ENCODE measurements around the gene RNF128. TPM values are rescaled to one million over a fixed set of nuclear protein-coding genes. Genes with fewer than 3 reads are reported as not detected.

The RNF128 gene
- total and polyA plus RNA-seq, 2 donors from 2014 or later = 18.4 to 18.9 TPM

DNA sequence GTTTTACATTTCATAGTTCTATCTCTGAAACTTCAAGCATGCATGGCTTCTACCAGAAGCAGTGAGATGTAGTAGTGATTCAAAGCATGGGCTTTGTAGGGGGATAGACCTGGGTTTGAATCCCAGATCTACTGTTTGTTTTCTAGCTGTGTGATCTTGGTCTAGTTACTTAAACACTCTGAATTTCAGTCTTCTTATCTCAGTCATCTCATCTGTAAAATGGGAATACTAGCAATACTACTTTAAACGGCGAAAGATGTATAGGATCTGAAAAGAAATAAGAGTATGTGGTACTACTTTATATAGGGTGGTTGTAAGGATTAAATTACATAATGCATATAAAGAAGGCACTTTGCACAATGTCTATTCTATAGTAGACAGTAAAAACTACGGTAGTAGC is 20.0 kb upstream of the RNF128 start:
- no peaks in the 10 kb centered on the region for H3K9me3 ChIP-seq (ENCODE audit: control insufficient read depth in 2 of 3, insufficient read depth in 1 of 3, low read length in 3 of 3)
- intact Hi-C loops (cut with DNase I) = no loop called here
- H3K27ac ChIP-seq (ENCODE audit: low read depth in 2 of 2, low read length in 2 of 2) = no peak overlapping the region
- no peak for FAIRE-seq
- H3K4me3 ChIP-seq (ENCODE audit: low read length in 3 of 3) = no peak overlapping the region
- H3K9ac ChIP-seq (ENCODE audit: low read length in 3 of 3) = no peak overlapping the region
- no peak for TF ChIP-seq CTCF (IDR thresholded peaks at IDR 0.05; ENCODE audit: borderline replicate concordance, extremely low read depth, insufficient read depth)
- H3K27me3 ChIP-seq (ENCODE audit: control insufficient read depth, insufficient read depth, low read length) = no peaks in the 10 kb centered on the region
- no peaks in the 10 kb centered on the region for H3K4me1 ChIP-seq (ENCODE audit: control insufficient read depth in 2 of 3, insufficient read depth in 2 of 3, low read depth in 1 of 3, low read length in 3 of 3)
- no peaks in the 10 kb centered on the region for H3K36me3 ChIP-seq (ENCODE audit: control insufficient read depth in 2 of 3, insufficient read depth in 3 of 3, low read length in 3 of 3)
- DNase-seq = no peak

- Histone ChIP-seq H3K27me3 (ENCODE audit: control insufficient read depth, insufficient read depth, low read length) (no peaks in the 10 kb centered on the region), H3K9ac (ENCODE audit: low read length in 3 of 3) (no peak overlapping the region), H3K4me3 (ENCODE audit: low read length in 3 of 3) (no peak overlapping the region), H3K27ac (ENCODE audit: low read depth in 2 of 2, low read length in 2 of 2) (no peak overlapping the region), H3K36me3 (ENCODE audit: control insufficient read depth in 2 of 3, insufficient read depth in 3 of 3, low read length in 3 of 3) (no peaks in the 10 kb centered on the region), H3K4me1 (ENCODE audit: control insufficient read depth in 2 of 3, insufficient read depth in 2 of 3, low read depth in 1 of 3, low read length in 3 of 3) (no peaks in the 10 kb centered on the region), H3K9me3 (ENCODE audit: control insufficient read depth in 2 of 3, insufficient read depth in 1 of 3, low read length in 3 of 3) (no peaks in the 10 kb centered on the region)
- no peak for FAIRE-seq
- no peak for TF ChIP-seq CTCF (IDR thresholded peaks at IDR 0.05; ENCODE audit: borderline replicate concordance, extremely low read depth, insufficient read depth)
- DNase-seq = no peak
- intact Hi-C loops (cut with DNase I) = no loop called here
These were observed 18.6 kb upstream of the RNF128 start for GRCh38 chrX:106707771-106708454.

GRCh38 chrX:106710771-106711170 is 15.7 kb upstream of the RNF128 start:
- no peaks in the 10 kb centered on the region for H3K27me3 ChIP-seq (ENCODE audit: control insufficient read depth, insufficient read depth, low read length)
- no peak for FAIRE-seq
- no peaks in the 10 kb centered on the region for H3K4me1 ChIP-seq (ENCODE audit: control insufficient read depth in 2 of 3, insufficient read depth in 2 of 3, low read depth in 1 of 3, low read length in 3 of 3)
- intact Hi-C loops (cut with DNase I) = no loop called here
- no peak overlapping the region for H3K27ac ChIP-seq (ENCODE audit: low read depth in 2 of 2, low read length in 2 of 2)
- TF ChIP-seq CTCF (IDR thresholded peaks at IDR 0.05; ENCODE audit: borderline replicate concordance, extremely low read depth, insufficient read depth) = no peak
- no peak overlapping the region for H3K4me3 ChIP-seq (ENCODE audit: low read length in 3 of 3)
- no peaks in the 10 kb centered on the region for H3K36me3 ChIP-seq (ENCODE audit: control insufficient read depth in 2 of 3, insufficient read depth in 3 of 3, low read length in 3 of 3)
- H3K9ac ChIP-seq (ENCODE audit: low read length in 3 of 3) = no peak overlapping the region
- no peaks in the 10 kb centered on the region for H3K9me3 ChIP-seq (ENCODE audit: control insufficient read depth in 2 of 3, insufficient read depth in 1 of 3, low read length in 3 of 3)
- DNase-seq = no peak

DNA sequence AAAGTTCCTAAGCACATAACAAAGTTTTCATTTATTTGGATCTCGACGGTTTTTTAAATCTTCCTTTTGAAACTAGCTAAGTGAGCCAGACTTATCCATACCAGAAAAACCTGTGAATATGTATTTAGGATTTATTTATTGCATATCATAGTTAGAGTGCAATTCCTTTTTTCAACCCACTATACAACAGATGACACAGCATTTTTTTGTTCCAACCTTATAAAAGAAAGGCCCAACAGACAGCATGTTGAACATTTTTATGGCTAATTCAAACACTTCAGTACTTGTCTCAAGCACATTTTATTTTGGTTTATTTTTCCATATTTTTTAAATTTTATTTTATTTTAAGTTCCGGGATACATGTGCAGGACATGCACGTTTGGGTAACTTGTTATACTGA is 15.1 kb upstream of the RNF128 start:
- TF ChIP-seq CTCF (IDR thresholded peaks at IDR 0.05; ENCODE audit: borderline replicate concordance, extremely low read depth, insufficient read depth) = no peak
- H3K9me3 ChIP-seq (ENCODE audit: control insufficient read depth in 2 of 3, insufficient read depth in 1 of 3, low read length in 3 of 3) = no peaks in the 10 kb centered on the region
- intact Hi-C loops (cut with DNase I) = no loop called here
- H3K27me3 ChIP-seq (ENCODE audit: control insufficient read depth, insufficient read depth, low read length) = no peaks in the 10 kb centered on the region
- no peak overlapping the region for H3K27ac ChIP-seq (ENCODE audit: low read depth in 2 of 2, low read length in 2 of 2)
- DNase-seq (no peak), FAIRE-seq (no peak)
- no peaks in the 10 kb centered on the region for H3K36me3 ChIP-seq (ENCODE audit: control insufficient read depth in 2 of 3, insufficient read depth in 3 of 3, low read length in 3 of 3)
- no peak overlapping the region for H3K4me3 ChIP-seq (ENCODE audit: low read length in 3 of 3)
- H3K4me1 ChIP-seq (ENCODE audit: control insufficient read depth in 2 of 3, insufficient read depth in 2 of 3, low read depth in 1 of 3, low read length in 3 of 3) = no peaks in the 10 kb centered on the region
- no peak overlapping the region for H3K9ac ChIP-seq (ENCODE audit: low read length in 3 of 3)
